NCI-H1417 treated with DMSO at 0.1 percent for 48 hours (cell line): ENCODE data around the gene CGAS.
"Not testable (repeated sequence)": the region's sequence is repeated elsewhere in the genome, so short reads cannot be mapped to it uniquely, and the experiment has no call there.

ENCODE experiments used
- DNase-seq: peaks from one replicate; lab custom pipeline; 2025; lab: John Stamatoyannopoulos, UW

CGAS gene

DNA sequence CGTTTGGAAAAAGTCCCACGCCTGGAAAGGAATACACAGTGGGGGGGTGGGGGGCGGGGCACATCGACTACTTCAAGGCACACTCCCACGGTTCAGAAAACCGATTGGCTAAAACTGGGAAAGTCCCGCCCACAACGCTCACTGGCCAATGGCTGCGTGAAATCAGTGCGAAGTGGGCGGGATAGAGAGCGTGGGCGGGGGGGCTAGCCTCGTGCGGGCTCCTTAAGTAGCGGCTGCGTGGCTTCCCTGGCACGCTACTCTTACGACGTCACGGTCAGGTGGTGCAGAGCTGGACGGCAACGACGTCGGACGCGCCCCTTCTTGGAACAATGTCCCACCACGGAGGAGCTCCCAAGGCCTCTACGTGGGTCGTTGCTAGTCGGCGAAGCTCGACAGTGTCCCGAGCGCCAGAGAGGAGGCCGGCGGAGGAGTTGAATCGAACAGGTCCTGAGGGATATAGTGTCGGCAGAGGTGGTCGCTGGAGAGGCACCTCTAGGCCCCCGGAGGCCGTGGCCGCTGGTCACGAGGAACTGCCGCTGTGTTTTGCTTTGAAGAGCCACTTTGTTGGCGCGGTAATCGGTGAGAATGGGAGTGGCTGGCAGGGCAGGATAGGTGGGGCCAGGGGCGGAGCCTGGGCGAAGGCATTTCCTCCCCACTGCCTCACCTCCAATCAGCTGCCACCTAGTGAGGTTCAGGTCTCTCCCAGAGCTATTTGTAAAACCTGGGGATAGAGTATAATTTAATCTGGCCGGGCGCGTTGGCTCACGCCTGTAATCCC, 57.3 kb downstream of the CGAS start, which contains the start of gene DDX43:
TSS of gene DDX43 (plus strand) at position 252 of the 778 bp plus-strand sequence. CDS start at position 330, 78 bp downstream.
- no peak for DNase-seq

DNA sequence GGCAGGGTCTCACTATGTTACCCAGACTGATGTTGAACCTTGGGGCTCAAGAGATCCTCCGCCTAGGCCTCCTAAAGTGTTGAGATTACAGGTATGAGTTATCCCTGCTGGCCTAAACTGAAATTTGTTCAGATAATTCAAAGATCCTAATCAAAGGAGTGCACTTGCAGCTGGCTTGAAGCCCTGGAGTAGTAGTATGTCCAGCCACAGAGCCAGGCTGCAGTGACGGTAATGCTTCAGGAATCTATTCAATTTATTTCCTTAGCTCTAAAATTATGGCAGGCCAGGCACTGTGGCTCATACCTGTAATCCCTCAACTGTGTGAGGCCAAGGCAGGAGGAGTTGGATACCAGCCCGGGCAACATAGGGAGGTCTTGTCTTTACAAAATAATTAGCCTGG, 58.8 kb downstream of the CGAS start:
- DNase-seq, result no peak

DNA sequence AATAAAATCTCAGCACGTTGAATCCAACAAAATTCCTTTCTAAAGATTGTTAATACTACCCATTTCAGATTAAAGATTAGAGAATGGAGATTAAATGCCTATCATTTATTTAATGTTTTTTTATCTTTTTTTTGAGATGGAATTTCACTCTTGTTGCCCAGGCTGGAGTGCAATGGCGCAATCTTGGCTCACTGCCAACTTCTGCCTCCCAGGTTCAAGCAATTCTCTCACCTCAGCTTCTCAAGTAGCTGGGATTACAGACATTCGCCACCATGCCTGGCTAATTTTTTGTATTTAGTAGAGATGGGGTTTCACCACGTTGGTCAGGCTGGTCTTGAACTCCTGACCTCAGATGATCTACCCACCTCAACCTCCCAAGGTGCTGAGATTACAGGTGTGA, 59.9 kb downstream of the CGAS start:
- not testable (repeated sequence) for DNase-seq

DNA sequence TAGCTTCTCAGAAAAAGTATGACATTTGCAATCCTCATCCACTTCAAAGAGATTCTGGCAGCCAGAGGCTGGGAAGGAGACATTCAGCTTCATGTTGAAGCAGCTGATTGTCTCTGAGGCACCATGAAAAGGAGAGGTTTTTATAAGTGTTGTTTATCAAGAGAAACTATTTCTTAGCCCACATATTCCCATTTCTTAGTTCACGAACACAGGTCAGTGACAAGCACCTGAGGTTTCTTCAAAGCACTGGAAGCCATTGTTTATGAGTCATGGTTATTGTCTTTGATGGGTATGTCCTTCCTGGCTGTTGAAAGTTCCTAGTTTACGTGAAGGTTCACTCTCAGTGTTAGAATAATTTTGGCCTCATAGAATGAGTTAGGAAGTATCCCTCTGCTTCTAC, 60.4 kb downstream of the CGAS start:
- no peak for DNase-seq

DNA sequence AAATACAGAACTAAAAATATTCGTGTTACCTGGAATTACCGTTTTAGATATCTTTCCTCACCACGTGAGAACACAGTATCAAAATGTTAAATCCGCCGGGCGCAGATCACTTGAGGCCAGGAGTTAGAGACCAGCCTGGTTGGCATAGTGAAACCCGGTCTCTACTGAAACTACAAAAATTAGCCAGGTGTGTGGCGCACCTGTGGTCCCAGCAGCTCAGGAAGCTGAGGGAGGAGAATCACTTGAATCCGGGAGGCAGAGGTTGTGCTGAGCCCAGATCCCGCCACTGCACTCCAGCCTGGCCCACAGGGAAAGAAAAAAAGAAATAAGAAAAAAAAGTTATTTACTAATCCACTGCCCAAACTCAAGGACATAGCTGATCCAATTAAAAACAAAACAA, 62.2 kb downstream of the CGAS start:
- no peak for DNase-seq

DNA sequence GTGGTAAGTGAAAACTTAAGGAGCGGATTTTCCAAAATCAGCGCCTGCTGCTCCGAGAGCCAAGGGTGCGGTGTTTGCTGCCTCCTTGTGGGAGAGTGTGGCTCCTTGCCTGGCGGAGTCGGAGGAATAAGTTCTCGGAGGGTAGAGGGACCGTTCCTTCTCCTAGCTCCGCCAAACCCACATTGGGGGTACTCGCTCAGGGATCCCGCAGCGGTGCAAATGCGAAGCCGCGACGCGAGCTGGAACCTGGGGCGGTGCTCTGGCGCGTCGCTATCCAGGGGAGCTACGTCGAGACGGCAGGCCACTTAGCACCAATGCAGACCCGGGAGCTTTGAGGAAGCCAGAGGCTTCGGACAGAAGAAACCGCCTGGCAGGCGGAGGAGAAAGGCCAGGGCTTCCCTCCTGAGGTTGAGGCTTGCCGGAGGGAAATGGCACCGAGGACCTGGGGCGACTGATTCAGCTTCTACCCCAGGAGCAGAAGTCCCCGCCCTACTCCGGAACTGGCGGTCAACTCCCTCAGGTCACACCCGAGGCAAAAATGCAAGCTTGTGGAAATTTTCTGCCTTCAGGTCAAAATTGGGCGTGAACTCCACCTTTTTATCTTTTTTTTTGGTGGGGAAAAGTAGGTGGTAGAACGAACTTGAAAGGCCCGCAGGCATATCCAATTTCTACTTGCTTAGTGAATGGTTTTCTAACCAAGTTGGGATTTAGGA, 63.1 kb downstream of the CGAS start:
- no peak for DNase-seq

DNA sequence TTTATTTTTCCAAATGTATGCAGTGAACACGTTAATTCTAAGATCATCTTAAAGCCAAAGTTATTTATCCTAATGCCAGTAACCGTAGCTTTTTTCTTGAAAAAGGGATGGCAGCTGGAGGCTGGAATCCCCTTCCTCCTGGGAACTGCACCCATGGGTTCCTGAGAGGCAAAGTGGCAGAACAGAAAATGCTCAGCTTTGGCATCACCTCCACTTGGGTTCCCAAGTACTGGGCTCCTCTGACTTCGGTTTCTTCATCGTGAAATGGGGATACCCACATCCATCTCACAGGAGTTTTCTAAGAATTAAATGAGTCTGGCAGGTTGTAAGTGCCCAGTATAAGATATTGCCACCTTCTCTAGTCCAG, 63.7 kb downstream of the CGAS start:
- no peak for DNase-seq

DNA sequence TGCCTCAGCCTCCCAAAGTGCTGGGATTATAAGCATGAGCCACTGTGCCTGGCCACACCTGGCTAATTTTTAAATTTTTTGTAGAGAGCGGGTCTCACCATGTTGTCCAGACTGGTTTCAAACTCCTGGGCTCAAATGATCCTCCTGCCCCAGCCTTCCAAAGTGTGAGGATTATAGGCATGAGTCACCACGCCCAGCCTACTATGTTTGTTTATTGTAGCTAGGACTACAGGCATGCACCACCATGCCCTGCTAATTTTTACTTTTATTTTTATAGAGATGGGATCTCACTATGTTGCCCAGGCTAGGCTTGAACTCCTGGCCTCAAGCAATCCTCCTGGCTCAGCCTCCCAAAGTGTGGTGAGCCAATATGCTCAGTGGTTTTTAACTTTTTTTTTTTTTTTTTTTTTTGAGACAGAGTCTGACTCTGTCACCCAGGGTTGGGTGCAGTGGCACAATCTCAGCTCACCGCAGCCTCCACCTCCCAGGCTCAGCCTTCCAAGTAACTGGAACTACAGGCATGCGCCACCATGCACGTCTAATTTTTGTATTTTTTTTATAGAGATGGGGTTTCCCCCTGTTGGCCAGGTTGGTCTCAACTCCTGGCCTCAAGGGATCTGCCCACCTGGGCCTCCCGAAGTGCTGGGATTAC, 69.5 kb downstream of the CGAS start:
- no peak for DNase-seq

DNA sequence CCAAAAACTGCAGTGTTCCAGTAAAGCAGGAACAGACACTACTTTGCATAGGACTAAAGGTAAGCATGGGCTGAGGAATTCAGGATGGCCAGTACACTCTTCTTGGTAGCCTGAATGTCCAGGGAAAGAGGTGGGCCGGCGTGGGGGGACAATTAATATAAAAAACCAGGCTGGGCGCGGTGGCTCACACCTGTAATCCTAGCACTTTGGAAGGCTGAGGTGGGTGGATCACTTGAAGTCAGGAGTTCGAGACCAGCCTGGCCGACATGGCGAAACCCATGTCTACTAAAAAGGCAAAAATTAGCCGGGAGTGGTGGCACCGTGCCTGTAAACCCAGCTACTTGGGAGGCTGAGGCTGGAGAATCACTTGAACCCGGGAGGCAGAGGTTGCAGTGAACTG, 70.6 kb downstream of the CGAS start:
- not testable (repeated sequence) for DNase-seq

DNA sequence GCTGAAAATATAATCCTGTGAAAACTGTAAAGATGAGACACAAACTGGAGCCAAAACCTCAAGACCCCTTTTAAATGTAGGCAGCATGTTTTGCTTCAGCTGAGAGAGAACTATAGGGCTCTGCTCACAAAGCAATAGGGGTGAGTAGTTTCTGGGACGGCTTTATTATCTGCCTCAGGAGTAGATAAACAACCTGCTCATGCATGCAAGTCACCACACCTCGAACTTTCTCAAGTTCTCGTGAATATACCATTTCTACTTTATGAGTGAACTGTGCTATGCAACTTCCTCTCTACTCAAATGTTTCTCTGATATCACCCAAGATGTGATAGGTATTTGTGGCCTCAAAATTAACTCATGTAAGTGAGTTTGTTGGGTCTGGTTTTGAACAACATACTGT, 74.9 kb downstream of the CGAS start:
- DNase-seq, result no peak

DNA sequence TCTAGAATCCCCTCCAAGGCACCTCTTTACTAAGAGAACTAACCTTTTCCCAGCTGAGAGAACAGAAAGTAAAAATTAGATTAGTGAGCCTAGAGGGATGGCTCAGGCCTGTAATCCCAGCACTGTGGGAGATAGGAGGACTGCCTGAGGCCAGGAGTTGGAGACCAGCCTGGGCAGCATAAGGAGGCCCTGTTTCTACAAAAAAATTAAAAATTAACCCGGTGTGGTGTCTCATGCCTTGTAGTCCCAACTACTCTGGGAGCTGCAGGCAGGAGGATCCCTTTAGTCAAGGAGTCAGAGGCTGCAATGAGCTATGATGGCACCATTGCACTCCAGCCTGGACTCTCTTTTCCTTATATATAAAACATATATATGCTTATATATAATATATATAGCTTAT, 76.9 kb downstream of the CGAS start:
- DNase-seq, result no peak
